Thymus (tissue), 11 donors: ENCODE measurements around the gene SERPINI1. TPM values are rescaled to one million over a fixed set of nuclear protein-coding genes. Genes with fewer than 3 reads are reported as not detected.

ENCODE experiments used
- DNase-seq, 9 donors: peaks; one replicate each; pipeline ENCODE4 v3.0.0-alpha.2; 2013; ENCODE audit warnings: low spot score in 9 of 9, low read depth in 6 of 9, missing footprints in 1 of 9
- H3K27ac ChIP-seq, 2 donors: one replicate each; pipeline ENCODE4 v1.5.1; 2013; ENCODE audit warnings: control low read depth in 1 of 2, low read depth in 1 of 2, low read length in 1 of 2, mild to moderate bottlenecking in 1 of 2, moderate library complexity in 1 of 2
- H3K27me3 ChIP-seq, 2 donors: one replicate each; pipeline ENCODE4 v1.5.1; 2013; ENCODE audit warnings: low read length in 1 of 2; ENCODE audit not compliant: control insufficient read depth in 2 of 2, insufficient read depth in 1 of 2
- H3K36me3 ChIP-seq, 2 donors: one replicate each; pipeline ENCODE4 v1.5.1; 2013; ENCODE audit warnings: low read length in 1 of 2, mild to moderate bottlenecking in 1 of 2, moderate library complexity in 1 of 2; ENCODE audit not compliant: control insufficient read depth in 2 of 2, insufficient read depth in 2 of 2
- H3K4me1 ChIP-seq, 2 donors: one replicate each; pipeline ENCODE4 v1.5.1; 2013; ENCODE audit warnings: low read length in 2 of 2; ENCODE audit not compliant: control insufficient read depth in 2 of 2, insufficient read depth in 2 of 2
- H3K4me3 ChIP-seq, 2 donors: one replicate each; pipeline ENCODE4 v1.5.1; 2013; ENCODE audit warnings: low read length in 2 of 2, control low read depth in 1 of 2, mild to moderate bottlenecking in 1 of 2
- H3K9me3 ChIP-seq, 2 donors: one replicate each; pipeline ENCODE4 v1.5.1; 2013; ENCODE audit warnings: low read length in 1 of 2, mild to moderate bottlenecking in 1 of 2; ENCODE audit not compliant: control insufficient read depth in 2 of 2, insufficient read depth in 1 of 2
- WGBS: extraction: QIAGEN DNeasy Blood & Tissue Kit; methylation state at CpG from one replicate; pipeline ENCODE4 v1.1.7; 2013; 5-methylcytosine and 5-hydroxymethylcytosine counted together
- polyA plus RNA-seq: library from polyadenylated mRNA; stranded (reverse); fragments of 200-250 nt; gene quantifications from one replicate; pipeline ENCODE4 v1.2.3, GENCODE V29; 2013
- total RNA-seq: library from RNA; stranded (reverse); fragments of 120-200 nt; gene quantifications from one replicate; pipeline ENCODE4 v1.2.4, GENCODE V29; 2013
- donor health status: healthy.

SERPINI1 gene
- total and polyA plus RNA-seq, 2 donors = 8.5 to 11.7 TPM

- Histone ChIP-seq H3K9me3 (no peaks in the 10 kb centered on the region), H3K27me3 (no peaks in the 10 kb centered on the region), H3K4me3 (no peak overlapping the region), H3K27ac (no peak overlapping the region), H3K4me1 (no peaks in the 10 kb centered on the region), H3K36me3 (no peaks in the 10 kb centered on the region)
- no peak for DNase-seq
- WGBS = 96% methylated on average over 3 of the region's 3 CpGs
Measured at GRCh38 chr3:167872032-167872431, 136.5 kb downstream of the SERPINI1 start.

DNA sequence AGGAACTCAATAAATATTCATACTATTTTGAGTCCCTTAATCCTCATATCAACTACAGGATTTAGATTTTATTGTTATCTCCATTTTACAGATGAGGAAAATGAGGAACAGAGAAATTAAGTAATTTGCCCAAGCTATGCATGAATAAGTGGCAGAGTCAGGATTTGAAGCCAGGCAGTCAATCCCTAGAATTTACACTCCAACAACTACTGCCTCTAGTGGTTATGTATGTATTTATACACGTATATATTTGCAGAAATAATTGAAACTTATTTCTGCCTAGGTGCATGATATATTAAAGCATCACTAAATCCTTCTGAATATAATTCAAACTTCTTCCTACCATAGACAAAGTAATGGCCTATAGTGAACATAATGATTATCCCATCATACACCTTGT is 137.4 kb downstream of the SERPINI1 start:
- H3K36me3 ChIP-seq = no peaks in the 10 kb centered on the region
- no peak overlapping the region for H3K4me3 ChIP-seq
- H3K27me3 ChIP-seq = no peaks in the 10 kb centered on the region
- no peaks in the 10 kb centered on the region for H3K9me3 ChIP-seq
- DNase-seq = no peak
- H3K27ac ChIP-seq = no peak overlapping the region
- WGBS = 86% methylated on average over 1 of the region's 1 CpG
- no peaks in the 10 kb centered on the region for H3K4me1 ChIP-seq

GRCh38 chr3:167874671-167875372 is 139.3 kb downstream of the SERPINI1 start:
- H3K27me3 ChIP-seq = no peaks in the 10 kb centered on the region
- no peaks in the 10 kb centered on the region for H3K9me3 ChIP-seq
- no peak overlapping the region for H3K27ac ChIP-seq

More at GRCh38 chr3:167874671-167875372, 139.3 kb downstream of the SERPINI1 start:
- DNase-seq = no peak
- Histone ChIP-seq H3K4me1 (no peaks in the 10 kb centered on the region), H3K36me3 (no peaks in the 10 kb centered on the region), H3K4me3 (no peak overlapping the region)

Other genes with a start within 250 kb of the SERPINI1 start
- 0.90 TPM for gene WDR49, start 81.8 kb upstream of the SERPINI1 start, total RNA-seq
- gene WDR49, start 81.8 kb upstream of the SERPINI1 start, polyA plus RNA-seq = 0.14 TPM
- gene PDCD10, start 829 bp upstream of the SERPINI1 start, total RNA-seq = 101 TPM
- 67.7 TPM for gene PDCD10, start 829 bp upstream of the SERPINI1 start, polyA plus RNA-seq